Common myeloid progenitor, CD34-positive (primary cell): ENCODE data around the gene NFIC.
A peak's percentile ranks its signal among the peaks of the same experiment; 100 is the strongest.

Experiments
- CTCF ChIA-PET: fragments of 350-600 bp; sonication (Branson Sonifier 250); formaldehyde crosslinking; loops from one replicate; lab custom pipeline; 2021; ENCODE audit warnings: antibody characterized with exemption; lab: Charles Lee
- POLR2A ChIA-PET: fragments of 350-600 bp; sonication (Branson Sonifier 250); formaldehyde crosslinking; loops from one replicate; lab custom pipeline; 2021; ENCODE audit warnings: antibody characterized with exemption; lab: Charles Lee
- DNase-seq, 3 donors: peaks; one replicate each; pipeline versions ENCODE4 v3.0.0 to v3.0.0-alpha.2; 2013
- H3K27ac ChIP-seq, 2 experiments: 1 replicate in 1 of 2; 2 replicates in 1 of 2; pipeline ENCODE4 v1.7.0; 2013; ENCODE audit warnings: inconsistent platforms in 2 of 2, low read length in 2 of 2, mild to moderate bottlenecking in 2 of 2, low read depth in 1 of 2, moderate library complexity in 1 of 2; ENCODE audit not compliant: severe bottlenecking in 2 of 2, insufficient read depth in 1 of 2, poor library complexity in 1 of 2
- H3K27me3 ChIP-seq, 5 experiments: replicated peaks in 2 of 5; 1 replicate in 3 of 5; 2 replicates in 2 of 5; pipeline versions ENCODE4 v1.6.1 to v1.7.0; 2013; ENCODE audit warnings: low read length in 4 of 5, mild to moderate bottlenecking in 2 of 5, moderate library complexity in 2 of 5, inconsistent platforms in 1 of 5; ENCODE audit not compliant: insufficient read depth in 5 of 5, control insufficient read depth in 4 of 5
- H3K36me3 ChIP-seq, 4 experiments: 1 replicate in 2 of 4; 2 replicates in 2 of 4; pipeline versions ENCODE4 v1.6.1 to v1.7.0; 2013; ENCODE audit warnings: low read length in 3 of 4, control low read depth in 1 of 4, mild to moderate bottlenecking in 1 of 4; ENCODE audit not compliant: control insufficient read depth in 4 of 4, insufficient read depth in 4 of 4
- H3K4me1 ChIP-seq, 4 experiments: 1 replicate in 3 of 4; 2 replicates in 1 of 4; pipeline versions ENCODE4 v1.6.1 to v1.7.1; 2013; ENCODE audit warnings: low read length in 3 of 4, mild to moderate bottlenecking in 3 of 4, control low read depth in 1 of 4, inconsistent platforms in 1 of 4, moderate library complexity in 1 of 4; ENCODE audit not compliant: control insufficient read depth in 4 of 4, insufficient read depth in 4 of 4; ENCODE audit errors: control extremely low read depth in 1 of 4
- H3K4me3 ChIP-seq, 7 experiments: 1 replicate in 4 of 7; 2 replicates in 3 of 7; pipeline versions ENCODE4 v1.5.1 to v1.7.0; 2013; ENCODE audit warnings: mild to moderate bottlenecking in 7 of 7, low read length in 6 of 7, moderate library complexity in 6 of 7, inconsistent platforms in 2 of 7, low read depth in 2 of 7, control low read depth in 1 of 7; ENCODE audit not compliant: insufficient read depth in 4 of 7, control insufficient read depth in 1 of 7; ENCODE audit errors: extremely low read depth in 1 of 7
- H3K9me3 ChIP-seq, 5 experiments: 1 replicate in 4 of 5; 2 replicates in 1 of 5; pipeline versions ENCODE4 v1.6.1 to v1.7.1; 2013; ENCODE audit warnings: low read length in 4 of 5, mild to moderate bottlenecking in 2 of 5, inconsistent platforms in 1 of 5, low read depth in 1 of 5, moderate library complexity in 1 of 5; ENCODE audit not compliant: control insufficient read depth in 4 of 5, insufficient read depth in 2 of 5; ENCODE audit errors: control extremely low read depth in 1 of 5
- WGBS: methylation state at CpG from one replicate; pipeline ENCODE4 v1.1.5; 2013; ENCODE audit not compliant: insufficient coverage; 5-methylcytosine and 5-hydroxymethylcytosine counted together

The NFIC gene

GRCh38 chr19:3459089-3459881 lies 92.9 kb downstream of the NFIC start:
- peak; percentile 22 to 62 (median 22) for DNase-seq
- Histone ChIP-seq H3K4me3 (no peak overlapping the region), H3K27ac (peak overlapping the region in 1 of 2 experiments; percentile 5), H3K27me3 (no peaks in the 10 kb centered on the region), H3K36me3 (peaks cover 4 to 64% (median 30%) of the 10 kb centered on the region in 4 experiments), H3K4me1 (peaks cover 0 to 11% (median 6%) of the 10 kb centered on the region in 4 experiments), H3K9me3 (no peaks in the 10 kb centered on the region)
- ChIA-PET CTCF (interaction anchor here (1.5 to 2.7 kb wide), 2 partner anchors 11 to 13 kb away, joined by 3 to 9 read pairs; no protein-coding TSS in a partner anchor), POLR2A (no interaction called here)
- 85% methylated on average over 13 of the region's 26 CpGs for WGBS

GRCh38 chr19:3459965-3460582 lies 93.7 kb downstream of the NFIC start:
- Histone ChIP-seq H3K4me3 (no peak overlapping the region), H3K9me3 (no peaks in the 10 kb centered on the region), H3K36me3 (peaks cover 2 to 56% (median 23%) of the 10 kb centered on the region in 4 experiments), H3K27me3 (no peaks in the 10 kb centered on the region), H3K27ac (no peak overlapping the region), H3K4me1 (peaks cover 0 to 11% (median 6%) of the 10 kb centered on the region in 4 experiments)
- CTCF ChIA-PET = interaction anchor here (1.5 to 2.7 kb wide), 4 partner anchors 10 to 132 kb away, joined by 3 to 9 read pairs (median 5); no protein-coding TSS in a partner anchor
- POLR2A ChIA-PET = no interaction called here
- no peak for DNase-seq
- WGBS = 97% methylated on average over 9 of the region's 15 CpGs

GRCh38 chr19:3462991-3463713 lies 96.8 kb downstream of the NFIC start:
- WGBS = 93% methylated on average over 36 of the region's 58 CpGs
- ChIA-PET POLR2A (no interaction called here), CTCF (interaction anchor here (1.9 kb wide), 1 partner anchor 10 kb away, joined by 8 read pairs; no protein-coding TSS in a partner anchor)
- Histone ChIP-seq H3K36me3 (peaks cover 0 to 33% (median 19%) of the 10 kb centered on the region in 4 experiments), H3K9me3 (peaks cover 0 to 10% (median 7%) of the 10 kb centered on the region in 5 experiments), H3K4me1 (peaks cover 0 to 11% (median 6%) of the 10 kb centered on the region in 4 experiments), H3K4me3 (no peak overlapping the region), H3K27ac (no peak overlapping the region), H3K27me3 (no peaks in the 10 kb centered on the region)
- DNase-seq = no peak

- DNase-seq = no peak
- Histone ChIP-seq H3K27me3 (no peaks in the 10 kb centered on the region), H3K4me1 (peaks cover 0 to 9% (median 4%) of the 10 kb centered on the region in 4 experiments), H3K36me3 (peaks cover 0 to 33% (median 15%) of the 10 kb centered on the region in 4 experiments), H3K4me3 (no peak overlapping the region), H3K9me3 (peaks cover 0 to 10% (median 7%) of the 10 kb centered on the region in 5 experiments), H3K27ac (no peak overlapping the region)
- 93% methylated on average over 38 of the region's 57 CpGs for WGBS
- POLR2A ChIA-PET = no interaction called here
- CTCF ChIA-PET = interaction anchor here (1.0 to 1.9 kb wide), 2 partner anchors 9 to 21 kb away, joined by 3 to 8 read pairs; no protein-coding TSS in a partner anchor
These were observed 97.6 kb downstream of the NFIC start for GRCh38 chr19:3463714-3464586.

- peaks cover 0 to 33% (median 12%) of the 10 kb centered on the region in 4 experiments for H3K36me3 ChIP-seq
- H3K4me1 ChIP-seq = peaks cover 0 to under 1% (median under 1%) of the 10 kb centered on the region in 4 experiments
- CTCF ChIA-PET = interaction anchor here (1.0 to 1.9 kb wide), 2 partner anchors 8 to 20 kb away, joined by 3 to 8 read pairs; no protein-coding TSS in a partner anchor
- H3K4me3 ChIP-seq = no peak overlapping the region
- POLR2A ChIA-PET = no interaction called here
- peaks cover 0 to 10% (median 7%) of the 10 kb centered on the region in 5 experiments for H3K9me3 ChIP-seq
- 88% methylated on average over 6 of the region's 31 CpGs for WGBS
- no peak for DNase-seq
- no peaks in the 10 kb centered on the region for H3K27me3 ChIP-seq
- H3K27ac ChIP-seq = no peak overlapping the region
These were observed 98.3 kb downstream of the NFIC start for GRCh38 chr19:3464587-3465235.

- Histone ChIP-seq H3K27ac (no peak overlapping the region), H3K36me3 (peaks cover 0 to 31% (median 11%) of the 10 kb centered on the region in 4 experiments), H3K4me3 (no peak overlapping the region), H3K27me3 (no peaks in the 10 kb centered on the region), H3K9me3 (peaks cover 0 to 10% (median 7%) of the 10 kb centered on the region in 5 experiments), H3K4me1 (no peaks in the 10 kb centered on the region)
- POLR2A ChIA-PET = no interaction called here
- 97% methylated on average over 7 of the region's 7 CpGs for WGBS
- CTCF ChIA-PET = interaction anchor here (1.9 kb wide), 1 partner anchor 7 kb away, joined by 8 read pairs; no protein-coding TSS in a partner anchor
- no peak for DNase-seq
These were observed 99.2 kb downstream of the NFIC start for GRCh38 chr19:3465552-3465951.
